NCI-H748 treated with DMSO at 0.1 percent for 48 hours (cell line): Measurements from ENCODE around the gene BARX1.
"Not testable (repeated sequence)": the region's sequence is repeated elsewhere in the genome, so short reads cannot be mapped to it uniquely, and the experiment has no call there.

Experiments
- DNase-seq: peaks from one replicate; lab custom pipeline; 2025; lab: John Stamatoyannopoulos, UW

BARX1 gene

DNA sequence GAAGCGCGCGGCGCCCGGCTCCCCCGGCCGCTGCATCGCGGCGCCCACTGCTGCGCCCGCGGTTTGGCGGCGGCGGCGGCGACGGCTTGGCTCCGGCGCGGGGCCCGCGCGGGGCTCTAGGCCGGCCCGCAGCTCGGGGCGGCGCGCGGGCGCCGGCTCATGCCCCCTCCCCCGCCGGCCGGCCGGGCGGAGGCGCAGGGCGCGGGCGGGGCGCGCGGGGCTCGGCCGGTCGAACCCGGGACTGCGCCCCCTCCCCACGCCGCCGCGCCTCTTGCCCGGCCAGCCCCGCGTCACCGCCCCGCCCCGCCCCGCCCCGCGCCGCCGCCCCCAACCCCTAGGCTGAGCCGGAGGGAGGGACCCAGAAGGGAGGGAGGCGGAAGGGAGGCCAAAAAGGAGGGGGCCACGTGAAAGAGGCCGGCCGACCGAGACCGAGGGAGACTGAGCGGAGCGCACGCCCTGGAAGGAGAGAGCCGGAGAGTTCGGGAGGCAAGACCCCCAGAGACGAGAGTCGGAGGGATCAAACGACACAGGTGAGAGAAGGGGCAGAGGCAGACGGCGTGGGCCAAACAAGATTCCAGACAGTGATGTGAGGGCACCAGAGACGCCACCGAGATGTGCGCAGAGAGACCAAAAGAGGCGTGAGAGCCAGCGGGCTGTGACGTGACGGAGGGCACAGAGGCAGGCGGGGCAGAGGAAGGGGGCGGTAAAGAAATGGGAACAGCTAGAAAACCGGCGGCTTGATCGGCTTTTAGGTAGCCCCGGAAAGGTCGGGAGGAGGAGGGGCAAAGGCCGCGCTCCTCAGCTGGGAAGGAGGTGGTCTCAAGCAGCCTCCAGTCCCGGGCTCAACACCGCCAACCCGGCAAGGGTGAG is at the start of gene BARX1:
Gene BARX1 (minus strand): TSS at position 245 of the 870 bp plus-strand sequence. CDS start 209 bp downstream, at position 36.
- DNase-seq: peak; percentile 94

DNA sequence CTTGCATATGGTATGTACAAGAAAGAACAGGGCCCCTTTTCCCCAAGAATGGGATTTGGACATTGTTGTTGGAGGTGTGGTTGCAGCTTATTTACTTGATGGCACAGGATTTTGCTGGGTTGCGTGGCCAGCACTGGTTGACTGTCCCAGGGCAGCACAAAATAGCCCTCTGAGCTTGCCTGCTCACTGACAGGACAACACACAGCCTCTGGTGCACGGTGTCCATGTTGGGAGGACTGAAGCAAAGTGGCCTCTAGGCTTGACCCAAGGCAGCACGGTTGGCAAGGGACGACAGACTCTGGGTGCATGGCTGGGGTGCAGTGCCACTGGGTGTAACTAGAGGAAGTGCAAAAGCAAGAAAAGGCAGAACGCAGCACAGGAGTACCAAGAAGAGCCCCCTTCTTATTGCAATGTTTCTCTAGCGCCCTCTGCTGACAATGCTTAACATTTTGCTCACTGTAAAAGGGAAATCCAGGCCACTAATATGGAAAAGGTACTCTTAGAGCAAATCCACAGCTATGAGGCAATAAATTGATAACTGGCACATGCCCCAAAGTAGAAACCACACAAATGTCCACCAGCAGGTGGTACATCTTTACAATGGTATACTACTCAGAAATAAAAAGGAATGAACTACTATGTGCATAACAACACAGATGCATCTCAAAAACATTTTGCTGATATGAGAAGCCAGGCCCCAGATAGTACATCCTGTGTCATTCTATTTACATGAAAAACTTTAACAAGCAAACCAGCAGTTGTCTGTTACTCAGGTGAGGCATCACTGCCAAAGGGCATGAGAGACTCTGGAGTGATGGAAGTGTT is 47.4 kb upstream of the BARX1 start:
- peak; percentile 90 for DNase-seq

DNA sequence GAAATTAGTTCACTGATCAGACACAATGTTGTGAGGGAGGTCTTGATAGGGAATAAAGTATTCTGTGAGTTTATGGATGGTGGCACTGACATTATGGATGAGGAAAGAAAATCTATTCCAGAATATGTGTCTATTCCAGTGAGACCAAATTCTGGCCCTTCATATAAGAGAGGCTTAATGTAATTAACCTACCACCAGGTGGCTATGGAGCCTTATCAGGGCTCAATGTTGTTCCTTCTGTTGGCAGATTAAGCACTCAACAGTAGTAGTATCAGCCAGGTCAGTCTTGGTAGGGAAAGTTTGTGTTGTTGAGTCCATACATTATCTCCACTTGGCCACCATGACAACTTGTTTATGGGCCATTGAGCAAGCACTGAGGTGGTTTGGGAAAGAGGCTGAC is 41.7 kb upstream of the BARX1 start:
- no peak for DNase-seq

DNA sequence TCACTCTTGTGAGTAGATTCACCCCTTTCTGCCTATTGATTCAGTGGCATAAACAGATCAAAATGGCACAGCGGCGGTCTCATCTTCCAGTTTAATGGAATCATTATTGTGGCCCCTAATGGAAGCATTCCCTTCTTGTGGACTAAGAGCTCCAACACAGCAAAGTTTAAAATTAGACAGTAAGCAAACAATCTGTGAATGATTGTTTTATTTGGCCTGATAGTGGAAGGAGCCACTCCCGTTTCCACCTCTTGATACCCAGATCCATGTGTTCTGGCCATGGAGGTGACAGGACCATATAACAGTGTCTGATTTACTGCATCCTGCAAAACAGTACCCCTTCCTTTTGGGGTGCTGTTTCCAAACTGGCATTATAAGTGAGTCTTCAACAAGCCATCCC is 41.2 kb upstream of the BARX1 start:
- DNase-seq: no peak

GRCh38 chr9:93994545-93994944 is 39.4 kb upstream of the BARX1 start:
- no peak for DNase-seq

GRCh38 chr9:93994132-93994531 is 39.0 kb upstream of the BARX1 start:
- no peak for DNase-seq

- no peak for DNase-seq
Observed at GRCh38 chr9:93992830-93993229, 37.7 kb upstream of the BARX1 start.

DNA sequence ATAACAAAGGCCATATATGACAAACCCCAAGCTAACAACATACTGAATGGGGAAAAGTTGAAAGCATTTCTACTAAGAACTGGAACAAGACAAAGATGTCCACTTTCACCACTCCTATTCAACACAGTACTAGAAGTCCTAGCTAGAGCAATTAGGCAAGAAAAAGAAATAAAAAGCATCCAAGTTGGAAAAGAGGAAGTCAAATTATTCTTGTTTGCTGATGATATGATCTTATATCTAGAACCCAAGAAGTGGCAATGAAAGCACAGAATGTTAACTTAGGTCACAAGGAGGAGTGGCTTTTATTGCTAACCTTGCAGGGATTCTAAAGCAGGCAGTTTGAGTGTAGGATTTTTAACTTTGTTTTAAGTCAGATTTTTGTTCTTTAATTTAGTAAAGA is 35.3 kb upstream of the BARX1 start:
- no peak for DNase-seq

DNA sequence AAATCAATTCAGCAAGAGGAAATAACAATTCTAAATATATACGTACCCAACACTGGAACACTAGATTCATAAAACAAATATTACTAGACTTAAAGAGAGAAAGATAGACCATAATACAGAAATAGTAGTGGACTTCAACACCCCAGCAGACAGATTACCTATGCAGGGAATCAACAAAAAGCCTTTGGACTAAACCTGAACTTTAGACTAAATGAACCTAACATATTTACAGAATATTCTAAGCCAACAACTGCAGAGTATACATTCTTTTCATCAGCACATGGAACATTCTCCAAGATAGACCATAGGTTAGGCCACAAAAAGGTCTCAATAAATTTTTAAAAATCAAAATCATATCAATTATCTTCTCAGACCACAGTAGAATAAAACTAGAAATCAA is 32.9 kb upstream of the BARX1 start:
- no peak for DNase-seq

DNA sequence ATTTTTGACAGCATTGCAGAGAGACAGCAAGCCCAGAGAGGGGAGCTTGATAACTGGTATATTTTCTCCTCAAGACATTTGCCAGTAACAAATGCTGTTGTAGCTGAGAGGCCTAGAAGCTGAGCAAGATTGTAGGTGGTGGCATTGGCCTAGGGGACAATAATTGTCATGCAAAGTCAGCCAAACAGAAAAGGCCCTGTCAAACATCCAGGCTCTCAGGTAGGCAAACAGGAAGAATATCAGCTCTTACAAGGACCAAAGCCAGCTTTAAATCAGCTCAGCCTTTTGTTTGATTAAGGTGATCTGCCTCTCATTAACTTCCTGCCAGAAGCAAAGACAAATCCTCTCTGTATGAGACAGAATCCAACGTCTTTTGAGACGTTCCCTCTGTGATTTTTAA is 29.7 kb upstream of the BARX1 start:
- DNase-seq: no peak

- DNase-seq: no peak
Observed at GRCh38 chr9:93983875-93984274, 28.7 kb upstream of the BARX1 start.

- no peak for DNase-seq
Observed at GRCh38 chr9:93979721-93980120, 24.6 kb upstream of the BARX1 start.

- DNase-seq: no peak
Observed at GRCh38 chr9:93978551-93978950, 23.4 kb upstream of the BARX1 start.

DNA sequence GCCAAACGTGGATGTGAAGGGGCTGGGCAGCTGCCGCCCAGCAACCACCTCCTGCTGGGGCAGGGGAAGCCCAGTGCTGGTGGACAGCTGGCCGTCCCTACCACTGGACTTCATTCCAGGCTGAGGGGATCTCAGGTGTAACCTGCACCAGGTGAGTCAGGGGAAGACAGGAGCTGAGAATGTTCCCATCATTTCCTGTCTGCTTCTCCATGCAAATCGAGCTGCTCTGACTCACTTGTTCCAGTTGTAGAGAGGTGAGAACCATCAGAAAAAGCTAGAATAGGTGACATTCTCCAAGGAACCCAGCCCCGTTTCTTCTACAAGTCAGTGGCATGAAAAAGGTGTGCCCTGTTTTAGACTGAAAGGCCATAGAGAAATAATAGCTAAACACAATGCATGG is 21.8 kb upstream of the BARX1 start:
- no peak for DNase-seq

DNA sequence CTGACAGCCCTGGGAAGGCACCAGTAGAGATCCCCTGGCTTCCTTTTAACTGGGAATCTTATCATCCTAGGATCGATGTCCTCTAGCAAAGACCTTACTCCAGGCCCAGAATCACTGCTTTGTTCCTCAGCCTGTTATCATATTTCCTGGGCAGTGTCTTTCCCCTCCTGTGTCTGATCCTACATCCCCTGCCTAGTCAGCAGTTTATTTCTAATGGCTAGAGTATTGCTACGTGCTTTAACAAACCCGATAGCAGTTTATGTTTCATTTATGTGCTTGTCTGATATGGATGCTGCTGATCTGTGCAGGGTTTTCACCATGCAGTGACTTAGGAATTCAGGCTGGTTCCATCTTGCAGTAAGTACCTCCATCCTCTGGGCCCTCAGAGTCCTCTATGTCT is 20.9 kb upstream of the BARX1 start:
- DNase-seq: no peak

DNA sequence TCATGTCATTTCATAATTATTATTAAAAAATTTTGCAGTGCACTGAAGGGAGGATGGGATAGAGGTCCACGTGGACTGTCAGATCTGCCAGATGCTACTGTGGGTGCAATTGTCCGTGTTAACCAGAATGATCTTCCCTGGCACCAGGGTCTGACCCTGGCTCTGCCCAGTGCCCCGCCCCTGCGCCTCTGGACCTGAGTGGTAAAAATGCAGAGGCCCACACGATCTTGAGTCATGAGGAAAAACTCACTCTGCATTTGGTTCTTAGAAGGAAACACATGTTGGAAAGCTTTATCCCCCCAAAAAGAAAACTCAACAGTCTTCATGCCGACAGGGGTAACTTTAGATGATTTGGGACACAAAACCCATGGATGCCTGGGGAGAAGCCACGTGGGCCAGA is 20.1 kb upstream of the BARX1 start:
- no peak for DNase-seq

- no peak for DNase-seq
Observed at GRCh38 chr9:93974151-93974550, 19.0 kb upstream of the BARX1 start.

- not testable (repeated sequence) for DNase-seq
Observed at GRCh38 chr9:93972655-93973054, 17.5 kb upstream of the BARX1 start.

- DNase-seq: no peak
Observed at GRCh38 chr9:93969328-93969661, 14.1 kb upstream of the BARX1 start.

- no peak for DNase-seq
Observed at GRCh38 chr9:93968451-93969327, 13.5 kb upstream of the BARX1 start.

GRCh38 chr9:93967020-93967803 is 12.1 kb upstream of the BARX1 start:
- no peak for DNase-seq
